OCI-M2 (cell line): ENCODE data around the gene SEC14L6.

ENCODE experiments used
- DNase-seq: peaks from one replicate; lab custom pipeline; 2025; ENCODE audit not compliant: unreplicated experiment; lab: John Stamatoyannopoulos, UW

The SEC14L6 gene

DNA sequence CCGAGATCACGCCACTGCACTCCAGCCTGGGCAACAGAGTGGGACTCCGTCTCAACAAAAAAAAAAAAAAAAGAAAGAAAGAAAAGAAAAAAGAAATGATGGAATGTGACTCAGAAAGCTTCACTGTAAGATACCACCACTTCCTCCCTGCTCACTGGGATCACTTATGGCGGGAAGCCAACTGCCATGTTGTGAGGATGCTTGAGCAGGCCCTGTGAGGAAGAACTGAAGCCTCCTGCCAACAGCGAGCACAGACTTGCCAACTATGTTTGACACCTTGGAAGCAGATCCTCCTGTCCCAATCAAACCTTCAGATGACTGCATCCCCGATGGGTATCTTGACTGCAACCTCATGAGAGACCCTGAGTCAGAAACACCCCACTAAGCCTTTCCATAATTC, 8.3 kb downstream of the SEC14L6 start:
- DNase-seq, result no peak

DNA sequence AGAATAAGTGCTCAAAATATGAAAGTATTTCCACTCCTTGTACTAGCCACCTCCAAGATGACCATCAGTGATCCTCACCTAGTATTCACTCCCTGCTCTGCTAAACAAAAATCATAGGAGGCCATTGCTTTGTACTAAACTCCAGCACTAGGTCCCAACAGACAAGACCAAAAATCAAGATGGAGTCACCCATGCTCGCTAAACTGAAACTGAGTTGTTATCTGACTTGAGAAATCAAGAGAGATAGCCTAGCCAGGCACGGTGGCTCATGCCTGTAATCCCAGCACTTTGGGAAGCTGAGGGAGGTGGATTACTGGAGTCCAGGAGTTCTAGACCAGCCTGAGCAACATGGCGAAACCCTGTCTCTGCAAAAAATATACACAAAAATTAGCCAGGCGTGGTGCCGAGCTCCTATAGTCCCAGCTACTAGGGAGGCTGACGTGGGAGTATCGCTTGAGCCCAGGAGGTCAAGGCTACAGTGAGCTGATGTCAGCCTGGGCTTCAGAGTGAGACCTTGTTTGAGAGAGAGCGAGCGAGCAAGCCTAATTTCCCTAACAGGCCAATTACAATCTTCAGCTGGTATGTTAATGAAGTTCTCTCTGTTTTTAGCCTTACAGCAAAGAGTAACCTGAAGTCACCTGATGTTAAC, 9.3 kb downstream of the SEC14L6 start:
- DNase-seq, result no peak

- no peak for DNase-seq
These were observed 11.4 kb downstream of the SEC14L6 start for GRCh38 chr22:30535182-30535581.

DNA sequence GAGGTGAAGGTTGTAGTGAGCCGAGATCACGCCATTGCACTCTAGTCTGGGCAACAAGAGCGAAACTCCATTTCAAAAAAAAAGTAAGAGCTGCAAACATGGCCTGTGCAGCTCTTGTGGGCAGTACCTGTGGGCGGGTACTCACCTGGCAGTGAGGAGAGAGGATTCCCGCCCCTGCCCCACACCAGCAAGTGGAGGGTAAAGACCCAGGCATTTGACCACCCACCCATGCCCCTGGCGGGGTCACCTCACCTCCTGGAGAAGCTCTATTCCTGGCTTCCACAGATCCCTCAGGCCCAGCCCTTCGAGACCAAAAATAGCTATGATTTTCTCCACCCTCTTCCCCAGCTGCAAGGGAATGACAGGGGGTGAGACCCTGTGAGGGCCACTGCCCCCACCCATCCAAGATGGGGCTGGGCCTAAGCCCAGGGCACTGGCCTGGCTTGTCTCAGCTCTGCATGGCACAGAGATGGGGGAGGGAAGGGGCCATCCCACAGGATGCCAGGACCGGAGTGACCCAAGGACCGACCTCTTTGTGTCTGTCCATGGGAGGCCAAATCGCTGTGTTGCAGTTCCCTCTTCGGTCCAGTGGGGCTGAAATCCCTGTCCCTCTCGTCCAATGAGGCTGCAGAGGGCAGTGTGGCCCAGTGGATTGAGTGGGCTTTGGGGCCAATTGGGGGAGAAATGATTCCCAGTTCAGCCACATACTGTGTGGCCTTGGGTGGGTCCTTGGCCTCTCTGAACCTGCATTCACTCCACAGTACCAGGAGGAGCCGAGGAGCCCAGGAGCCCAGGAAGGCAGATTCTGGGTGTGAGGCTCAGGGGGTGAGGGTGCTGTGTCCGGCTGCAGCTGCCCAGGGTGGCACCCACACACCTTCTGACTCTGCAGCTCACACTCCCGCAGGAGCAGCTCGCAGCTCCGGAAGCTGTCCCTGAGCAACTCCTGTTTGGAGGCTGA, 14.6 kb downstream of the SEC14L6 start:
- no peak for DNase-seq

DNA sequence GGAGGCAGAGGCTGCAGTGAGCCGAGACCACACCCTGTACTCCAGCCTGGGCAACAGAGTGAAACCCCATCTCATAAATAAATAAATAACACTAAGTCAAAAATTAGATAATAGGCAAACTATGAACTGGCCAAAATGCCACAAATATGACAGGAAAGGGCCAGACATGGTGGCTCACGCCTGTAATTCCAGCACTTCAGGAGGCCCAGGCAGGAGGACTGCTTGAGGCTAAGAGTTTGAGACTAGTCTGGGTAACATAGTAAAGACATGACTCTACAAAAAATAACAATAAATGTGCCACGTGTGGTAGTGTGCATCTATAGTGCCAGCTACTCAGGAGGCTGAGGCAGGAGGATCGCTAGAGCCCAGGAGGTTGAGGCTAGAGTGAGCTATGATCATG, 19.9 kb downstream of the SEC14L6 start:
- DNase-seq, result no peak

- DNase-seq, result no peak
These were observed 22.7 kb downstream of the SEC14L6 start for GRCh38 chr22:30523646-30524489.

- DNase-seq, result no peak
These were observed 25.0 kb downstream of the SEC14L6 start for GRCh38 chr22:30521368-30522156.

GRCh38 chr22:30519842-30520425, 26.6 kb downstream of the SEC14L6 start:
- DNase-seq, result no peak

GRCh38 chr22:30516731-30517130, 29.8 kb downstream of the SEC14L6 start:
- no peak for DNase-seq

DNA sequence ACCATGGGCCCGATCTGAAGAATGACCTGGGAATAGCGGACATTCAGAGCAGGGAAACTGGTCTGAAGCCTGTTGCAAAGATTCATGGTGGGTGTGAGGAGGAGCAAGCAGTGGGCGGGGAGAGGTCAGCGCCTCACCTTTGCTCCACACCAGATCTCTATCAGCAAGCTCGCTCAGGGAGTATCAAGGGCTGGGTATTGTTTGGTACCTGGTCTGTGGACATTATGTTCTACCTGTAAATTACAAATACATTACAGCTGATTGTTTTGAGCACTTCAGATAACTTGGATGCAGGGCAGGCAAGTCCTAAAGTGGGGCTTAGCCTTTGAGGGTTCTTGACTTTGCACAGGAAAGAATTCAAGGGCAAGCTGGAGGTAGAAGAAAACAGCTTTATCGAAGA, 30.3 kb downstream of the SEC14L6 start:
- no peak for DNase-seq

GRCh38 chr22:30514252-30514651, 32.3 kb downstream of the SEC14L6 start:
- DNase-seq, result no peak

DNA sequence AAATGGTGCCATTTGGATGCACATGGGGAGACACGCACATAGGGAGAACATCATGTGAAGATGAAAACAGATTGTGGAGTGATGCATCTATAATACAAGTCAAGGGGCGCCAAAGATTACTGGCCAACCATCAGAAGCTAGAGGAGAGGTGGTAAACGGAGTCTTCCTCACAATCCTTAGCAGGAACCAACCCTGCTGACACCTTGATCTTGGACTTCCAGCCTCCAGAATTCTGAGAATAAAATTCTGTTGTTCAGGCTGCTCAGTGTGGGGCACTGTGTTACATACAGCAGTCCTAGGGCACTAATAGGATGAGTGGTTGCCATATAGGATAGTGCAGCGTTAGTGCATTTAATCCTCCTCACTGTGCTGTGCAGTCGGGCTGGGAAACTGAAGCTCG, 33.1 kb downstream of the SEC14L6 start:
- no peak for DNase-seq

- no peak for DNase-seq
These were observed 34.6 kb downstream of the SEC14L6 start for GRCh38 chr22:30511911-30512310.

GRCh38 chr22:30511109-30511508, 35.4 kb downstream of the SEC14L6 start:
- DNase-seq, result no peak

GRCh38 chr22:30508216-30508615, 38.3 kb downstream of the SEC14L6 start:
- DNase-seq, result no peak

- DNase-seq, result no peak
These were observed 38.9 kb downstream of the SEC14L6 start for GRCh38 chr22:30507670-30508069.

- DNase-seq, result no peak
These were observed 40.0 kb downstream of the SEC14L6 start for GRCh38 chr22:30506507-30506968.

GRCh38 chr22:30503551-30503950, 43.0 kb downstream of the SEC14L6 start:
- no peak for DNase-seq

DNA sequence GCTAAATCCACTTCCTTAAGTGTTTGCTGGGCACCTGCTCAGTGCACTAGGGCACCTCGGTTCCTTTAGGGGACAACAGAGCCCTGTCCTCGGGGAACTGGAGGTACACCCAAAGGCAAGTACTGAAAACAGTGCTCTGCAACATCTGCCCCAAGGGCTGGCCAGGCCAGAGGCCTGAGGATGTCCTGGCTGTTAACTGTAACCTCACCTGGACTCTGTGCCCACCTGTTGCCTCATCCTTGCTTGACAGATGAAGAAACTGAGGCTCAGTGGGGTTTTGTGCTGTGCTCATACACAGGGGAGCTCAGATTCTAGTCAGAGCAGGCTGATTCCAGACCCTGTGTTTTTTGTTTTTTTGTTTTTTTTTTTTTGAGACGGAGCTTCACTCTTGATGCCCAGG, 43.6 kb downstream of the SEC14L6 start:
- no peak for DNase-seq

DNA sequence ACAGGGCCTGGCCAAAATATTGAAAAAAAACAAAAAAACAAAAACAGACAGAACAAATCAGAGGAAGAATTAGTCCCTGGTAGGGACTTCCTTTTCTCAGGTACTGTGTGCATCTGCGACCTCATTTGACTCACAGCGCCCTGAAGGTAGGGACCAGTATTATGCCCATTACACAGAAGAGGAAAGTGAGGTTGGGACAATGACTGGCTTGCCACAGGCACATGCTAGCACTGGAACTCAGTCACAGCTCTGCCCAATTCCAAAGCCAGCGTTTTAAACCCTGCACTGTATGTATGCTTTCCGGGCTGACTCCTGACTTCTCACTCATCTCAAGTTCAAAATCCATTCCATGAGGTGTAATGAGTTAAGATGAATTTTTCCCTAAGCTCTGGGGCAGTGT, 44.4 kb downstream of the SEC14L6 start:
- no peak for DNase-seq
